ENCODE results near the gene NCK1.

Gene NCK1

DNA sequence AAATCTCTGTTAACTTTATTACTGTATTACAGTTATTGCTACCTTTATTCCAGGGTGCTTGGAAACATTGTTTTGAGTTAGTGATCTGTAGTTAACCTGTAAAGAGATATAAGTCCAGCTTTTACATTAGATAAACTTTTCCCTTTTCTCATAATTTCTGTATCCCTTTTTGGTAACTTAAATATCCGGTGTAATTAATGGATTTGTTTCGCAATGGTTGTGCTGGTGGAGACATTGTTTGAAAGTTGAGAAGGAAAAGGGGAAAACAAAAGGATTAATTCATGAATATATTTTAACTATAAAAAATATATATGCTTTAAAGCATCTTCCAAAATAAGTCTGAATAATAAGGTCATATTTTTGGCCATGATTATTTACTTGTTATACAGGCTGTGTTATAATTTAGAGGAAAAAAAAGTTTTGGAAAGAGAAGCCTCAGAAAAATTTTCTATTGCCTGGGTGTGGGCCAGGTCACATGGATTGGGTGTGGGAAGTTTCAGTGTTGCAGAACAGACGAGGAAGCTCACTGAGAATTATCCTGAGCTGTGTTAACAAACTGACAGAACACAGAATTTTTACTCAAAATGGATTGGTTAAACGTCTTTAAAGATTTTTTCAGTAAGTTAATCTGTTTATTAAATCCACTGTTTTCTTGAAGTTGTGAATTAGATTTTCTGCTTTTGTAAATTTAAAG is 68.1 kb downstream of the NCK1 start:
- Mint-ChIP-seq H3K4me1 (peaks cover 16% of the 10 kb centered on the region), H3K9me3 (no peaks in the 10 kb centered on the region), H3K27me3 (ENCODE audit: low read depth) (no peaks in the 10 kb centered on the region), H3K4me3 (no peak overlapping the region), H3K36me3 (ENCODE audit: low read depth) (peaks cover 33% of the 10 kb centered on the region), H3K27ac (peak overlapping the region in 2 of 3 experiments; percentile 20 to 51)
- TF ChIP-seq, protein P1, sequence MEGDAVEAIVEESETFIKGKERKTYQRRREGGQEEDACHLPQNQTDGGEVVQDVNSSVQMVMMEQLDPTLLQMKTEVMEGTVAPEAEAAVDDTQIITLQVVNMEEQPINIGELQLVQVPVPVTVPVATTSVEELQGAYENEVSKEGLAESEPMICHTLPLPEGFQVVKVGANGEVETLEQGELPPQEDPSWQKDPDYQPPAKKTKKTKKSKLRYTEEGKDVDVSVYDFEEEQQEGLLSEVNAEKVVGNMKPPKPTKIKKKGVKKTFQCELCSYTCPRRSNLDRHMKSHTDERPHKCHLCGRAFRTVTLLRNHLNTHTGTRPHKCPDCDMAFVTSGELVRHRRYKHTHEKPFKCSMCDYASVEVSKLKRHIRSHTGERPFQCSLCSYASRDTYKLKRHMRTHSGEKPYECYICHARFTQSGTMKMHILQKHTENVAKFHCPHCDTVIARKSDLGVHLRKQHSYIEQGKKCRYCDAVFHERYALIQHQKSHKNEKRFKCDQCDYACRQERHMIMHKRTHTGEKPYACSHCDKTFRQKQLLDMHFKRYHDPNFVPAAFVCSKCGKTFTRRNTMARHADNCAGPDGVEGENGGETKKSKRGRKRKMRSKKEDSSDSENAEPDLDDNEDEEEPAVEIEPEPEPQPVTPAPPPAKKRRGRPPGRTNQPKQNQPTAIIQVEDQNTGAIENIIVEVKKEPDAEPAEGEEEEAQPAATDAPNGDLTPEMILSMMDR (IDR thresholded peaks at IDR 0.05; ENCODE audit: unreplicated experiment in 3 of 3), result no peak

DNA sequence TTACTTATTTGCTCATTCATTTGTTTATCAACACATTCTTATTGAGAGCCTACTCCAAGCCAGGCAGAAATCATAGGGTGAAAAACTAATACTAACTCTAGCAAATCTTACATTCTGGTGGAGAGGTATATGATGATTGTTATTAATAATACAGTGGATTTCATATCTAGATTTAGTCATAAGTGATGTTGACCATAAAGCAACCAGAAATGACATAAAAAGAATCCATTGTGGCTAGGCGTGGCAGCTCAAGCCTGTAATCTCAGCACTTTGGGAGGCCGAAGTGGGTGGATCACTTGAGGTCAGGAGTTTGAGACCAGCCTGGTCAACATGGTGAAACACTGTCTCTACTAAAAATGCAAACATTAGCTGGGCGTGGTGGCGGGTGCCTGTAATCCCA is 69.6 kb downstream of the NCK1 start:
- Mint-ChIP-seq H3K27me3 (ENCODE audit: low read depth) (no peaks in the 10 kb centered on the region), H3K4me3 (no peak overlapping the region), H3K27ac (no peak overlapping the region), H3K4me1 (peaks cover 16% of the 10 kb centered on the region), H3K9me3 (peaks cover 10% of the 10 kb centered on the region), H3K36me3 (ENCODE audit: low read depth) (peaks cover 46% of the 10 kb centered on the region)
- TF ChIP-seq, protein P1 (IDR thresholded peaks at IDR 0.05; ENCODE audit: unreplicated experiment in 3 of 3), result no peak

DNA sequence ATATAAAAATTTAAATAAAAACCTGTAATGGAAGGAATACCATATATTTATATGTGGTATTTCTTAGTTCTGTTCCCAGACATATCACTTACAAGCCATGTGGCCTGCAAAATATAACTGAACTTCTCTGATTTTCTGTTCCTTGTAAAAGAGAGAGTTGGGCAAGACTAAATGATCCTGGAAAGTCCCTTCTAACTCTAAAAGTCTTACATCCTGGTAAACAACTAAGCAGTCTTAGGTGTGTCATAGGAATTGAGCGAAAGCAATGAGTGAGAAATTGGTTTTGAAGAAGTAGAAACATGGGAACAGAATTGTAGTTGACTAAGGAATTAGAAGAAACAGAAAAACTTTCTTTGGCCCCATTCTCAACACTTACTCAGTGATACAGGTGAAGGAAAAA is 70.5 kb downstream of the NCK1 start:
- Mint-ChIP-seq H3K4me3 (no peak overlapping the region), H3K36me3 (ENCODE audit: low read depth) (peaks cover 54% of the 10 kb centered on the region), H3K4me1 (peaks cover 16% of the 10 kb centered on the region), H3K27me3 (ENCODE audit: low read depth) (no peaks in the 10 kb centered on the region), H3K27ac (no peak overlapping the region), H3K9me3 (peaks cover 16% of the 10 kb centered on the region)
- TF ChIP-seq, protein P1 (IDR thresholded peaks at IDR 0.05; ENCODE audit: unreplicated experiment in 3 of 3), result no peak

DNA sequence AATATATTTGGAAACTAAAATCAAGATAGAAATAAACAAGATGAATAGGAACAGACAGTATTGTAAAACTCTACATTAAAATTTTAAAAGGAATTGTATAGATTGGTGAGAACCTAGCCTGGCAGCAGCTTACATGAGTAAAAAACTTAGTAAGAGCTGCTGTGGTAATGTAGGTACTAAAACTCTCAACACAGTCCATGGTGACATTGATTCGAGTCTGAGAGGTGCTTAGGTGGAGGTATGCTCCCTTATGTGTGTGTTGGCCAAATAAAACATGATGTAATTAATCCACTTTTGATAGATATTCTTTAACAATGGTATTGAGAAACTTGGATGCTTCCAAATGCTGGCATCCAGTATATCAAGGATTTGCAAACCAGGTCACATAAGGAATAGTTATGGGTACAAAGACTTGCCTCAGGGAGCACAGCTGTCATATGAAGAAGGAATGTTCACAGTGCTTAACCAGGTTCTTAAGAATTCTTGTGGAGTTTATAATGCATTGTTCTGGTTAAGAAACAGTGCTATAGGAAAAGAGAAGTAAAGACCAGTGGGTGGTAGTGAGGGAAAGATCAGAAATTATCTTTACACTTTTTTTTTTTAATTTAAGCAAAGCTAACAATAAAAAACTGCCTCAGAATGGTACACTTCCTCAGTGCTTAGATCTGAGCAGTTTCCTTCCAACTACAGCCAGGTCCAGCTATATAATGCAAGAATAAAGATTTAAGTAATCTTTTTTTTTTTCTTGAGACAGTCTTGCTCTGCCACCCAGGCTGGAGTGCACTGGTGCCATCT is 71.2 kb downstream of the NCK1 start:
- TF ChIP-seq, protein P1 (IDR thresholded peaks at IDR 0.05; ENCODE audit: unreplicated experiment in 3 of 3), result no peak
- H3K27ac Mint-ChIP-seq, result no peak overlapping the region

DNA sequence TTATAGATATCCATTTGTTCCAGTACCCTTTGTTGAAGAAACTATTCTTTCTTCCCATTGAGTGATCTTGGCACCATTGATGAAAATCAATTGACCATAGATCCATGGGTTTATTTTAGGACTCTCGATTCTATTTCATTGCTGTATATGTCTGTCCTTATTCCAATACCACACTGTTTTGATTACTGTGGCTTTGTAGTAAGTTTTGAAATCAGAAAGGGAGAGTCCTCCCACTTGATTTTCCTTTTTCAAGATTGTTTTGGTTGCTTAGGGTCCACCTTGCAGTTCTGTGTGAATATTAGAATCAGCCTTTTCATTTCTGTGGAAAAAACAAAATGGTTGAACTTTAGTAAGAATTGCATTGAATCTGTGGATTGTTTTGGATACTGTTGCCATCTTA is 75.2 kb downstream of the NCK1 start:
- H3K36me3 Mint-ChIP-seq (ENCODE audit: low read depth), result peaks cover 54% of the 10 kb centered on the region
- H3K4me1 Mint-ChIP-seq, result no peaks in the 10 kb centered on the region
- TF ChIP-seq, protein P1 (IDR thresholded peaks at IDR 0.05; ENCODE audit: unreplicated experiment in 3 of 3), result no peak
- peaks cover 27% of the 10 kb centered on the region for H3K9me3 Mint-ChIP-seq
- H3K27ac Mint-ChIP-seq, result no peak overlapping the region
- no peaks in the 10 kb centered on the region for H3K27me3 Mint-ChIP-seq (ENCODE audit: low read depth)
- H3K4me3 Mint-ChIP-seq, result no peak overlapping the region

More for the DNA sequence above, 71.2 kb downstream of the NCK1 start:
- no peak overlapping the region for H3K4me3 Mint-ChIP-seq
- peaks cover 16% of the 10 kb centered on the region for H3K4me1 Mint-ChIP-seq
- peaks cover 55% of the 10 kb centered on the region for H3K36me3 Mint-ChIP-seq (ENCODE audit: low read depth)
- H3K9me3 Mint-ChIP-seq, result peaks cover 23% of the 10 kb centered on the region
- no peaks in the 10 kb centered on the region for H3K27me3 Mint-ChIP-seq (ENCODE audit: low read depth)

Measured in nephron (organoid).